ENCODE results near the gene RAP1GAP. TPM values are rescaled to one million over a fixed set of nuclear protein-coding genes. Genes with fewer than 3 reads are reported as not detected.

Gene RAP1GAP
- total and polyA plus RNA-seq, 2 of the 13 experiments (the other 11 are each of a cell fraction or from before 2014, with no cell fraction given), result 11.9 to 37.5 TPM

- TF ChIP-seq ZNF282 (IDR thresholded peaks at IDR 0.05; ENCODE audit: partially characterized antibody) (no peak), BRCA1 (CRISPR knock-in tag; IDR thresholded peaks at IDR 0.05) (no peak), RARA (CRISPR knock-in tag; IDR thresholded peaks at IDR 0.05) (peak; percentile 68), ZBTB38 (CRISPR knock-in tag; IDR thresholded peaks at IDR 0.05) (no peak), HDAC1 (CRISPR knock-in tag; IDR thresholded peaks at IDR 0.05) (no peak), ZNF558 (CRISPR knock-in tag; IDR thresholded peaks at IDR 0.05; ENCODE audit: borderline replicate concordance) (no peak), ZSCAN21 (CRISPR knock-in tag; IDR thresholded peaks at IDR 0.05; ENCODE audit: borderline replicate concordance) (no peak), ZNF530 (CRISPR knock-in tag; IDR thresholded peaks at IDR 0.05; ENCODE audit: low read depth) (no peak), ZNF326 (CRISPR knock-in tag; IDR thresholded peaks at IDR 0.05; ENCODE audit: borderline replicate concordance) (no peak), ZNF124 (CRISPR knock-in tag; IDR thresholded peaks at IDR 0.05) (0 out of 2 replicates have a peak, but pooled peaks have one; percentile 27), ZUFSP (CRISPR knock-in tag; IDR thresholded peaks at IDR 0.05; ENCODE audit: borderline replicate concordance) (no peak), ZMYM4 (CRISPR knock-in tag; IDR thresholded peaks at IDR 0.05) (no peak)
- TF ChIP-seq, protein P1, sequence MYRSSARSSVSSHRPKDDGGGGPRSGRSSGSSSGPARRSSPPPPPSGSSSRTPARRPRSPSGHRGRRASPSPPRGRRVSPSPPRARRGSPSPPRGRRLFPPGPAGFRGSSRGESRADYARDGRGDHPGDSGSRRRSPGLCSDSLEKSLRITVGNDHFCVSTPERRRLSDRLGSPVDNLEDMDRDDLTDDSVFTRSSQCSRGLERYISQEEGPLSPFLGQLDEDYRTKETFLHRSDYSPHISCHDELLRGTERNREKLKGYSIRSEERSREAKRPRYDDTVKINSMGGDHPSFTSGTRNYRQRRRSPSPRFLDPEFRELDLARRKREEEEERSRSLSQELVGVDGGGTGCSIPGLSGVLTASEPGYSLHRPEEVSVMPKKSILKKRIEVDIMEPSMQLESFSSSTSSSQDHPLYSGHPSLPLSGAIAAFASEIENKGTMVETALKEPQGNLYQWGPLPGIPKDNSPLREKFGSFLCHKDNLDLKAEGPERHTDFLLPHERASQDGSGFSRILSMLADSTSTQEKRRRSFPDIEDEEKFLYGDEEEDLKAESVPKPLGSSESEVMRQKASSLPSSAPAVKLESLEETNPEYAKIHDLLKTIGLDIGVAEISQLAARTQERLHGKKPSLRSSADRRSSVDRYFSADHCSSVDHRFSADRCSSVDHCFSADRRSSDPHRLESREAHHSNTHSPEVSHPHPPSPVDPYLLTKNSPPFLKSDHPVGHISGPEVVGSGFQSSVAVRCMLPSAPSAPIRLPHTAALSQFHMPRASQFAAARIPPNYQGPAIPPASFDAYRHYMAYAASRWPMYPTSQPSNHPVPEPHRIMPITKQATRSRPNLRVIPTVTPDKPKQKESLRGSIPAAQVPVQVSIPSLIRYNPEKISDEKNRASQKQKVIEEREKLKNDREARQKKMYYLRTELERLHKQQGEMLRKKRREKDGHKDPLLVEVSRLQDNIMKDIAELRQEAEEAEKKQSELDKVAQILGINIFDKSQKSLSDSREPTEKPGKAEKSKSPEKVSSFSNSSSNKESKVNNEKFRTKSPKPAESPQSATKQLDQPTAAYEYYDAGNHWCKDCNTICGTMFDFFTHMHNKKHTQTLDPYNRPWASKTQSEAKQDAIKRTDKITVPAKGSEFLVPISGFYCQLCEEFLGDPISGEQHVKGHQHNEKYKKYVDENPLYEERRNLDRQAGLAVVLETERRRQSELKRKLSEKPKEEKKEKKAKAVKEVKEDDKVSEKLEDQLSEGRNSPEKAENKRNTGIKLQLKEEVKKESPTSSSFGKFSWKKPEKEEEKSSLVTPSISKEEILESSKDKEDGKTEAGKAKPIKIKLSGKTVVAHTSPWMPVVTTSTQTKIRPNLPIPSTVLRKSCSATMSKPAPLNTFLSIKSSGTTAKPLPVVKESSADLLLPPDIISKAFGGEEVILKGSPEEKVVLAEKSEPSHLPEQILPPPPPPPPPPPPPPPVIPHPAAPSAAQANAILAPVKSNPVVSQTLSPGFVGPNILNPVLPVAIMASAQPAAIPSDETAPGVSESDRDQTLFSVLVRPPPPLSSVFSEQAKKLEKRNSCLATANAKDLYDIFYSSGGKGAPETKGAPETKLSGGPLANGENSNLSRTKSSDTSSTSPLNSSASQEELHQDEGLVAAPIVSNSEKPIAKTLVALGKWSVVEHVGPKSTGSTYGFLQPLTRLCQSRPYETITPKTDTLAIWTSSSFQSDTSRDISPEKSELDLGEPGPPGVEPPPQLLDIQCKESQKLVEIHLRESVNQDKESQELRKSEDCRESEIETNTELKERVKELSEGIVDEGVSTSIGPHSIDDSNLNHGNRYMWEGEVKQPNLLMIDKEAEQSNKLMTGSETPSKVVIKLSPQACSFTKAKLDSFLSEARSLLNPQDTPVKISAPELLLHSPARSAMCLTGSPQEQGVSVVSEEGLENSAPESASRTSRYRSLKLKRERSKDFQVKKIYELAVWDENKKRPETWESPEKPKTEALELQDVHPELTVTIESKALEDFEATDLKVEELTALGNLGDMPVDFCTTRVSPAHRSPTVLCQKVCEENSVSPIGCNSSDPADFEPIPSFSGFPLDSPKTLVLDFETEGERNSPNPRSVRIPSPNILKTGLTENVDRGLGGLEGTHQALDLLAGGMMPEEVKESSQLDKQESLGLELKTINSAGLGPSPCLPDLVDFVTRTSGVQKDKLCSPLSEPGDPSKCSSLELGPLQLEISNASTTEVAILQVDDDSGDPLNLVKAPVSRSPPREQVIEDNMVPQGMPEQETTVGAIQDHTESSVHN (CRISPR knock-in tag; IDR thresholded peaks at IDR 0.05), result no peak
- TF ChIP-seq, protein P2, sequence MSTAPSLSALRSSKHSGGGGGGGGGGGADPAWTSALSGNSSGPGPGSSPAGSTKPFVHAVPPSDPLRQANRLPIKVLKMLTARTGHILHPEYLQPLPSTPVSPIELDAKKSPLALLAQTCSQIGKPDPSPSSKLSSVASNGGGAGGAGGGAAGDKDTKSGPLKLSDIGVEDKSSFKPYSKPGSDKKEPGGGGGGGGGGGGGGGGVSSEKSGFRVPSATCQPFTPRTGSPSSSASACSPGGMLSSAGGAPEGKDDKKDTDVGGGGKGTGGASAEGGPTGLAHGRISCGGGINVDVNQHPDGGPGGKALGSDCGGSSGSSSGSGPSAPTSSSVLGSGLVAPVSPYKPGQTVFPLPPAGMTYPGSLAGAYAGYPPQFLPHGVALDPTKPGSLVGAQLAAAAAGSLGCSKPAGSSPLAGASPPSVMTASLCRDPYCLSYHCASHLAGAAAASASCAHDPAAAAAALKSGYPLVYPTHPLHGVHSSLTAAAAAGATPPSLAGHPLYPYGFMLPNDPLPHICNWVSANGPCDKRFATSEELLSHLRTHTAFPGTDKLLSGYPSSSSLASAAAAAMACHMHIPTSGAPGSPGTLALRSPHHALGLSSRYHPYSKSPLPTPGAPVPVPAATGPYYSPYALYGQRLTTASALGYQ (CRISPR knock-in tag; IDR thresholded peaks at IDR 0.05), result no peak
These were observed 73.9 kb downstream of the RAP1GAP start (continued) for GRCh38 chr1:21594935-21595897.

Measured in HepG2 (cell line).